ENCODE measurements around the gene CDADC1. TPM values are rescaled to one million over a fixed set of nuclear protein-coding genes. Genes with fewer than 3 reads are reported as not detected.
"Not testable (repeated sequence)": the region's sequence is repeated elsewhere in the genome, so short reads cannot be mapped to it uniquely, and the experiment has no call there.

Gene CDADC1
- total RNA-seq, 1 donor from 2014 or later = 1.4 TPM

DNA sequence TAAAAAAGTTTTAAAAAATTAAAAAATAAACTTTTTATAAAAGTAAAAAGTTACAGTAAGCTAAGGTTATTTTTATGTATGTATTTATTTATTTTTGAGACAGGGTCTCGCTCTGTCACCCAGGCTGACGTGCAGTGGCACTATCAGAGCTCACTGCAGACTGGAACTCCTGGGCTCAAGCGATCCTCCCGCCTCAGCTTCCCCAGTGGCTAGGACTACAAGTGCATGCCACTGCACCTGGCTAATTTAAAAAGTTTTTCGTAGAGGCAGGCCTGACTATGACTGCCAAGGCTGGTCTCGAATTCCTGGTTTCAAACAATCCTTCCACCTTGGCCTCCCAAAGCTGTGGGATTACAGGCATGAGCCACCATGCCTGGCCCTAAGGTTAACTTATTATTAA, 64.1 kb downstream of the CDADC1 start:
- no peak for DNase-seq (ENCODE audit: low spot score)

DNA sequence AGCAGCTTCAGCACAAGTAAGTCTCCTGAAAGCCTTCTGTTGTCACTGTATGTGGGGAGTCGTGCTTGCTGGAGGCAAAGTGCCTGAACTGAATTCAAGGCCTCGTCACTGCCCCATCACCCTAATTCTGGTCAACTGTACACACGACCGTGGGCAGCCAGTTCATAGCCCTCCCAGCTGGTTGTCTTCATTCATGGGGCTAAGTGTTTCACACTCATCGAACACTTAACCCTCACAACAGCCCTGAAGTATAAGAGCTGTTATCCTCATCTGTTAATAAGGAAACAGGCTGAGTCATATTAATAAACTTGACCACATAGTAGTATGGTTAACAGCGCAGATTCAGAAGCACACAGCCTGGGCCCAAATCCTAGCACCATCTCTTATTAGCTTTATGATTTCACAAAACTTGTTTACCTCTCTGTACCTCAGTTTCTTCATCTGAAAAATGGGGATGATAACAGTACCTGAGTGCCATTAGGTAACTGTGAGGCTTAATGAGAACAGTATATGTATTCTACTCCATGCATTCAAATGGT, 66.7 kb downstream of the CDADC1 start:
- no peak for DNase-seq (ENCODE audit: low spot score)

DNA sequence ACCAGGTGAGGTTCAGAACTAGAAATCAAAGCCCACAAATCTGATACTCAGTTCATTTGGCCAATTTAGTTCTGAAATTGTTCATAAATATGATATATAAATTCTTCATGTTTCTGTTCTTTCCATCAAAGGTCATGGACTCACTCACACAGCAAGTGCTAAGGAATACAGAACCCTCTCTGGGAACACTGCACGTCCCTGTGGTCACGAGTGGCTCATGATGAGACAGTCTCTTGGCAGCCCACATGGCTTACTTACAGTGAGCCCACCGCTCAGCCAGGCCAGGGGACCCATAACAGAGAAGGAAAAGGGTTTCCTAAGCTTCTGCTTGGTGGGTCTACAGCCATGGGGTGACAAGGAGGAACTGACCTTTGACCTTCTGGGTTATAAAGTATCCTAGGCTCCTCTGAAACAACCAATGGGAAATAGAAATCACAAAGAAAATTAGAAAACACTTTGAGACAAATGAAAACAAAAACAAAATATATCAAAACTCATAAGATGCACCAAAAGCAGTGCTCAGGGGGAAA, 67.4 kb downstream of the CDADC1 start:
- no peak for DNase-seq (ENCODE audit: low spot score)

DNA sequence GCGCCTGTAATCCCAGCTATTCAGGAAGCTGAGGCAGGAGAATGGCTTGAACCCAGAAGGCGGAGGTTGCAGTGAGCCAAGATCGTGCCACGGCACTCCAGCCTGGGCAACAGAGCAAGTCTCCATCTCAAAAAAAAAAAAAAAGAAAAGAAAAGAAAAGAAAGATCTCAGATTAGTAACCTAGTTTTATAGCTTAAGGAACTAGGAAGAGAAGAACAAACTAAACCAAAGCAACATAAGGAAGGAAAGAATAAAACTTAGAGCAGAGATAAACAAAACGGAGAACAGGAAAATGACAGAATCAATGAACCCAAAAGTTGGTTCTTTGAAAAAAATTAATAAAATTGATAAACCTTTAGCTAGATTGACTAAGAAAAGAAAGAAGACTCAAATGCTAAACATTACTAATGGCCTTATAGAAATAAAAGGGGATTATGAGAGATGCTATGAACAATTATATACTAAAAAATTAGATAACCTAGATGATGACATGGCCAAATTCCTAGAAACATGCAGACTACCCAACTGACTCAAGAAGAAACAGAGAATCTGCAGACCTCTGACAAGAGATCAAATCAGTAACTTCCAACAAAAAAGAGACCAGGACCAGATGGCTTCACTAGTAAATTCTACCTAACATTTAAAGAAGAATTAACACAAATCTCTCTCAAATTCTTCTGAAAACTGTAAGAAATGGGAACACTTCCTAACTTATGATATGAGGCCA, 68.2 kb downstream of the CDADC1 start:
- DNase-seq (ENCODE audit: low spot score) = peak; percentile 21

DNA sequence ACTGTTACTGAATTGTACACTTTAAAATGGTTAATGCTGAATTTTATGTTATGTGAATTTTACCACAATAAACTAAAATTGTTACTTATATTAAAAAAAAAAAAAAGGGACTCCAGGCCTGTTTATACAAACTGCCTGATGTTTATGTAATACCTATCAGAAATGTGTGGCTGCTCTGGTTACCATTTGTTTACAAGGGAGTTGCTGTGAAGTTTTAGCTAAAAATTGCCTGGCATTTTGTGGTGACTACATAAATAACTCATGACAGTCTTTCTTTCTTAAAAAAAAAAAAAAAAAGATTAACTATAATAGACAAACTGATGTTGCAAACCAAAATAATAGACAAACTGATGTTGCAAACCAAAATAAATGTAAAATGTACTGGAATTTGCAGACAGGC, 71.8 kb downstream of the CDADC1 start:
- DNase-seq (ENCODE audit: low spot score) = no peak

DNA sequence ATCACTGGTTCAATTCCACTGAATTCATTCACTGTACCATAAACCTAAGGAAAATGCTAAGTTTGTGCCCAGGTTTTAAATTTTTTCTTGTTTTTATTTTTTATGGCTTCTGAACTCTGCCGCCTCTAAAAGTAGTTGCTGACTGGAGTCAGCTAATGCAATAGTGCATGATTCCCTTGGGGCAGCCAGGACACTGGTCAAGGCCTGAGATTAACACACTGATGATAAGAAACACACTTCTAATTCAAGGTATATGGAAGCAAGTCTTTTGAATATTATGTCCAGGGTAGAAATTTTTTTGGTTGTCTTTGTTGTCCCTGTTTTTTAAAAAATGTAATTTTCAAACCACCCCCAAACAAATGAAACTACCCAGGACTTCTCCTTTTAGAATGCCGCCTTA, 72.2 kb downstream of the CDADC1 start:
- DNase-seq (ENCODE audit: low spot score) = no peak

DNA sequence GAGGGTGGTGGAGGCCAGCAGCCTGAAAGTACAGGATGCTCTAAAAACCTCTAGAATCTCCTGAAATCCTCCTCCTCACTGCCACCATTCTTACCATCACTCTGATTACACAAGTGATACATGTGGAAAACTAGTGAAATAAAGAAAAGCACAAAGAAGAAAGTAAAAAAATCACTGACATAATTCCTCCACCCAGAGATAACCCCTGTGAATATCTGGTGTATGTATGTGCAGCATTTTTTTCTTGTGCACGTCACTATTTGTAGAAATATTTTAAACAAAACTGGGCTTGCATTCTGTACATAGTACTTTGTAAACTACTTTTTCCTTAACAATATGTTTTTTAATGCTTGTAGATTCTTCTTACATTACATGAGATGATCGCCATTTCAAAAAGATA, 73.2 kb downstream of the CDADC1 start:
- DNase-seq (ENCODE audit: low spot score) = peak; percentile 37

DNA sequence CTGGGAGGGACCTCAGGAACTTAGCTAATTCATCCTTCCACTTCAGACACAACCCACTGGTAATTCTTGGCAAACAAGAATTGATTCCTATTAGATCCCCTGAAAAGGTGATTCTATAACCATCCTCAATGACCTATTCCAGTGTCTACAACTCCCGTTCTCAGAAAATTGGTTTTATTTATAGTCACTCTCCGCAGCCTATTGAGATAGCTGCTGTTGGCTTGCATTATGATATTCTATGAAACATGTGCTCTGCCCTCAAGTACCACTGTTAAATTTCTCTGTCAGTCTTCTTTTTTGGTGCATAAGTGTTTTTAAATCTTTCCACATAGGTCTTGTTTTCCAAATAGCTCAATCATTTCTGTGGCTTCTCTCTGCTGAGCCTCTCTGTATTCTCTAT, 75.0 kb downstream of the CDADC1 start:
- no peak for DNase-seq (ENCODE audit: low spot score)

DNA sequence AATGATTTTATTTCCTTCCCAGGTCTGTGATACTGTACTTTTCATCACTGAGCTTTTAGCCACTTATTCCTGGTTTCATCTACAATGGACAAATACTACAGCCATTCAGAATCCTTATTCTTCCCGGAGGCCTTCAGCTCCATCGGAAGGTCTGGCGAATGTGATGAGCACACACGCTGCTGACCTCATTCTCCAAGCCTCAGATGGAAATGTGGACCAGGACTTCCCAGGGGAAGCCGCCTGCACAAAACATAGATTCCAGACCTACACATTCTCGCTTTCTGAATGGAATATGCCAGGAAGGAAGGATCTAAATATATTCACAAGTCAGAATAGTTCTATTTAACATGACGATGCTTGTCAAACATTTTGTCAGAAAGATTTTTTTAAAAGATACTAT, 75.6 kb downstream of the CDADC1 start:
- no peak for DNase-seq (ENCODE audit: low spot score)

DNA sequence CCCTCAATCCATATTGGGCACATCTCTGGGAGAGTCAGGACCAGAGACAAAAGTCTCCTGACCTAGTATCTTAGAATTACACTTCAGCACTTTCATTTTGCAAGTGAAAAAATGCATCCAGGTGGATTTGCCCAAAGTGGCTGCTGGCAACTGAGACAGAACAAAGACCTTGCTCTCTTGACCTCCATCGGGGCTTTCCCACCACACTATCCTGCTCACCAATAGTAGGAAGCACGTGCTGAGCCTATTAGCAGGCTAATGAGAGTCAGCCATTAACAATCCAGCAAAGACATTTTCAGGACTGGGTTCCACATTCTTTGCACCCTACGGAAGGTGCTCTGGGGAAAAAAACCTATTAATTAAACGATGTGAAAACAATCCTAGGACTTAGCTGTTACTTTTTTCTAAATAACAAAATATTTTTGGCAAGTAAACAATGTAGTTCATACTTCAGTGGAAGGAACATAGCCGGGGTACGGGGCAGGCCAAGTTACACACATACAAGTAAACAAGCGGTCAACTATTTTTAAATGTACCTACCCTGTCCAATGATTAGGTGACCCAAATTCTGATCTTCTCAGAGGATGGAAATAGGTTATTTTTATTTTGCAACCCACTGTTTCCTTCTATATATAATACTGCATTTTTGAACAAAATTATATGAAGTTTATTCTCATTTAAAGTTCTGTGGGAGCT, 78.6 kb downstream of the CDADC1 start:
- DNase-seq (ENCODE audit: low spot score) = no peak

DNA sequence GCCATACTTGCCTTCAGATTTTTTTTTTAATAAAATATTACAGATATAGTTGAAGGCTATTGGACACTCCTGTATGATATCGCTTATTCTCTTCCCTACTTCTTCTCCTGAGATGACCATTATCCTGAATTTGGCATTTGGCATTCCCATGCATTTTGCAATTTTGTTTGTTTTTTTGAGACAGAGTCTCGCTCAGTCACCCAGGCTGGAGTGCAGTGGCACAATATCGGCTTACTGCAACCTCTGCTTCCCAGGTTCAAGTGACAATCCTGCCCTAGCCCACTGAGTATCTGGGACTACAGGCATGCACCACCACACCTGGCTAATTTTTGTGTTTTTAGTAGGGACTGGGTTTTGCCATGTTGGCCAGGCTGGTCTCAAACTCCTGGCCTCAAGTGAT, 79.4 kb downstream of the CDADC1 start:
- DNase-seq (ENCODE audit: low spot score) = not testable (repeated sequence)

DNA sequence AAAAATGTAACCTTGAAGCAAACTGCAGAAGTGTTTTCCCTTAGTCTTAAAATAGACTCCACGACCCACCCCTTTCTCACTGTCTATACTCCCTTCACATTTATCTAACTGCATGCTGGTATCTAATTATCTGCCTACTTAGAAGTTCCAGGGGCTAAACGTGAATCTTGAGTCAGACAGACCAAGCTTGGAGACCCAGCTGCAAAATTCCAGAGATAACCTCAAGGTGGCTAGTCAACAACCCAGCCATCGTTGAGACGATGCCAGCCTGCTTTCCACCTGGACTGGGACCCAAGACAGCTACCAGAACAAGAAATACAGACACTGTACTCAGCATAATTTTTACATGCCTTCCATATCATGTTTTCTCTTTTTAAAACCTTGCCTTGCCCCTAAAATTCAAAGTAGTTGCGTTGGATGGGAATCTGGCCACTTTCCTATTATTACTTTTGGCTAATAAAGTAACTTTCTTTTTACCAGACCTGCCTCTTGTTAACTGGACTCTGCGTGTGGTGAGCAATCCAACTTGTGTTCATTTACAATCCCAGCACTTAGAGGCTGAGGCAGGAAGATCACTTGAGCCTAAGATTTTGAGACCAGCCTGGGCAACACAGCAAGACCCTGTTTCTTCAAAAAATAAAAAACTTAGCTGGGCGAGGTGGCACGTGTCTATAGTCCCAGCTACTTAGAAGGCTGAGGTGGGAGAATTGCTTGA, 82.3 kb downstream of the CDADC1 start:
- no peak for DNase-seq (ENCODE audit: low spot score)

DNA sequence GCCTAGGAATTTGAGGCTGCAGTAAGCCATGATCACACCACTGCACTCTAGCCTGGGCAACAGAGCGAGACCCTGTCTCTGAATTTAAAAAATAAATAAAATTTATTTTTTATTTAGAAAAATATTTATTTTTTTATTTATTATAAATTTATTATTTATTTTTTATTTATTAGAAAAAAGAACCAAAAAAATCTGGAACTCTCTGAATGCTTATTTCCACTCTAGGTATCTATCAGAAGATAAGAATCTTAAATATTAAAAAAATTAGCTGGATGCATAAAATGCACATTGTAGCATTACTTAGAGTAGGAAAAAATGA, 82.8 kb downstream of the CDADC1 start:
- no peak for DNase-seq (ENCODE audit: low spot score)

DNA sequence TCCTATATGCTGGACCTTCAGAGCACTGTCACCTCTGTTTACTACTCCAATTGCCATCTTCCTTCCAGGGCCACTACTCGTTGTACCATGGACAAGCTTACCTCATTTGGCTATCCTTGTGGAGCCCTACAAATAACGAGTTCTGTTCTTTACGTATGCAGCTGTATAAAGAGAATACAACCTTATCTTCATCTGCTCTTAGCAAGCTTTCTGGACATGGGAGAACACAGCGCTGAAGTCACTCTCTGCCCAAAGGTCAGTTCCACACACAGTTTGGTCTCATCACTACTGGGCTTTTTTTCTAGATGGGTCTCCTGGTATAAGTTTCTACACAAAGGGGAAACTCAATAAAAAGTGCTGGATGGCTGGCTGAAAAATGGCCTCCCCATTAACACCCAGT, 88.9 kb downstream of the CDADC1 start:
- no peak for DNase-seq (ENCODE audit: low spot score)

DNA sequence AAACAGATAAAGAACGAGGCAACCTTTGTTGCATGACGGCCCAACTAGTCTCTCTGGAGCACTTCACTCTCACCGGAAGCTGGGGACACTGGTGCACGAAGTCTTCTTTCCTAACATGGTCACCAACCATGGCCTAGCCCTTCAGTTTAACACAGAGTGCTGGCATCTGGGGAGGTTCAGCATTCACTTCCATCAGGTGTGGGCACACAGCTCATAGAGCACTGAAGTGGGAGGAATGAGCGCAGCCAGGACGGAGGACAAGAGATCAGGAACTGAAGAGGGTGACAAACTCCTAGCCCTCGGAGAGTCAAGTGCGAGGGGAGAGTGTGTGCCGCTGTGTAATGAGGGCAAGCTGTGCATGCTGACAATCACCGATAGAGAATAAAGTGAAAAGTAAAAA, 92.4 kb downstream of the CDADC1 start:
- DNase-seq (ENCODE audit: low spot score) = no peak

DNA sequence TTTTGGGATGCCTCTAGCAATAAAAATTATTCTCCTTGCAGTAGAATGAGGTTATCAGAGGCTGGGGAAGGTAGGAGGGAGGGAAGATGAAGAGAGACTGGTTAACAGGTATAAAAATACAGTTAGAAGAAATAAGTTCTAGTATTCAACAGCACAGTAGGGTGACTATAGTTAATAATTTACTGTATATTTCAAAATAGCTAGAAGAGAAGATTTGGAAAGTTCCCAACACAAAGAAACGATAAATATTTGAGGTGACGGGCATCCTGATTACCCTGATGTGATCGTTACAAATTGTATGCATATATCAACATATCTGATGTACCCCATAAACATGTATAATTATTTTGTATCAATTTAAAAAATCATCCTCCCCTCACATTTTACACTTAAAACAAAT, 93.8 kb downstream of the CDADC1 start:
- no peak for DNase-seq (ENCODE audit: low spot score)

DNA sequence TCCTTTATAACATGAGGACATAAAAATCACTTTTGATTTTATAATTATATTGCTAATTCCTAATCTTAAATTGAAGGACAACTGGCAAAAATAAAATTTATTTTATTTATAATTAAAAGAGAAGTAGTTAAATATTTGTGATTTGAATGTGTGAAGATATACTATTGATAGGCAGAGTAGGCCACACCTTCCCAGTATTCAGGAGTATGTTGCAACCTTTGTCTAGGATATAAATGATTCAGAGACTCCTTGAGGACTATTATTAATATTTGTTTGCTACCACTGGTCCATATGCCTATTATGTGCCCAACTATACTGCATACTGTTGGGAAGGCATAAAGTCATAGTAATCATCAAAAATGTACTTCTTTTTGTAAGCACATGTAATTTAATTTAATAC, 94.2 kb downstream of the CDADC1 start:
- DNase-seq (ENCODE audit: low spot score) = no peak

DNA sequence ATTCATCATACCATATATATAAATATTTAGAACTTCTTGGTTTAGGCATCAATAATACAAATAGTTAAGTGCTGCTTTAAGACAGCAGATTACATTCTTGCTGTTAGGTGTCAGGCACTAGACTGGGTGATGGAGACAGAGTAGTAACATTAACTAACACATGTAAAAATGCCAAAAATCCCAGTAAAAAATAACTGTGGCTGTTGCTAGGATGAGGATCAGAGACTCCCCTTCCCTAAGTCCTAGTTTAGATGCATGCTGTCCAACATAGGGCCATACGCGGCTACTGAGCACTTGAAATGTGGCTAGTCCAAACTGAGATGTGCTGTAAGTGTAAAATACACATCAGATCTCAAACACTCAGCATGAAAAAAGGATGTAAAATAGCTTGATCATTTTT, 94.7 kb downstream of the CDADC1 start:
- DNase-seq (ENCODE audit: low spot score) = no peak

Measured in umbilical cord (tissue), 2 donors.